IPS-20b (cell line): Measurements from ENCODE around the gene SMYD1.

Experiments
- H3K27ac ChIP-seq: one replicate; pipeline ENCODE4 v1.5.1; 2013; ENCODE audit warnings: low read length
- H3K27me3 ChIP-seq: 2 replicates; pipeline ENCODE4 v1.6.1; 2013; ENCODE audit warnings: mild to moderate bottlenecking, low read length, inconsistent platforms; ENCODE audit not compliant: insufficient read depth
- H3K36me3 ChIP-seq: 2 replicates; pipeline ENCODE4 v1.6.1; 2013; ENCODE audit warnings: low read depth, mild to moderate bottlenecking, inconsistent platforms, low read length, moderate library complexity; ENCODE audit not compliant: insufficient read depth
- H3K4me1 ChIP-seq: 2 replicates; pipeline ENCODE4 v1.6.1; 2013; ENCODE audit warnings: mild to moderate bottlenecking, control low read depth, inconsistent platforms, low read length, moderate library complexity; ENCODE audit not compliant: insufficient read depth
- H3K4me3 ChIP-seq: 2 replicates; pipeline ENCODE4 v1.5.1; 2013; ENCODE audit warnings: mild to moderate bottlenecking, low read length, inconsistent platforms
- H3K9ac ChIP-seq: 2 replicates; pipeline ENCODE4 v1.6.1; 2013; ENCODE audit warnings: low read depth, mild to moderate bottlenecking, inconsistent platforms, low read length, moderate library complexity
- H3K9me3 ChIP-seq: 2 replicates; pipeline ENCODE4 v1.6.1; 2013; ENCODE audit warnings: mild to moderate bottlenecking, low read depth, low read length, inconsistent platforms; ENCODE audit not compliant: insufficient read depth

SMYD1 gene

GRCh38 chr2:88137833-88138232 lies 70.2 kb downstream of the SMYD1 start:
- Histone ChIP-seq H3K9ac (no peak overlapping the region), H3K9me3 (no peaks in the 10 kb centered on the region), H3K4me3 (no peak overlapping the region), H3K27ac (no peak overlapping the region), H3K27me3 (no peaks in the 10 kb centered on the region), H3K4me1 (no peaks in the 10 kb centered on the region), H3K36me3 (no peaks in the 10 kb centered on the region)

GRCh38 chr2:88139203-88139702 lies 71.6 kb downstream of the SMYD1 start:
- Histone ChIP-seq H3K9ac (no peak overlapping the region), H3K36me3 (no peaks in the 10 kb centered on the region), H3K9me3 (no peaks in the 10 kb centered on the region), H3K4me3 (no peak overlapping the region), H3K4me1 (no peaks in the 10 kb centered on the region), H3K27me3 (no peaks in the 10 kb centered on the region), H3K27ac (no peak overlapping the region)

- Histone ChIP-seq H3K27ac (no peak overlapping the region), H3K4me3 (no peak overlapping the region), H3K9ac (no peak overlapping the region), H3K36me3 (no peaks in the 10 kb centered on the region), H3K4me1 (no peaks in the 10 kb centered on the region), H3K9me3 (no peaks in the 10 kb centered on the region), H3K27me3 (no peaks in the 10 kb centered on the region)
Observed at GRCh38 chr2:88139804-88140203, 72.2 kb downstream of the SMYD1 start.

- no peaks in the 10 kb centered on the region for H3K27me3 ChIP-seq
- no peaks in the 10 kb centered on the region for H3K36me3 ChIP-seq
- H3K4me3 ChIP-seq: no peak overlapping the region
- H3K4me1 ChIP-seq: no peaks in the 10 kb centered on the region
- no peak overlapping the region for H3K9ac ChIP-seq
- no peaks in the 10 kb centered on the region for H3K9me3 ChIP-seq
- H3K27ac ChIP-seq: no peak overlapping the region
Observed at GRCh38 chr2:88141952-88142351, 74.3 kb downstream of the SMYD1 start.

GRCh38 chr2:88144271-88144670 lies 76.6 kb downstream of the SMYD1 start:
- Histone ChIP-seq H3K27ac (no peak overlapping the region), H3K9ac (no peak overlapping the region), H3K9me3 (peaks cover 12% of the 10 kb centered on the region), H3K4me1 (no peaks in the 10 kb centered on the region), H3K4me3 (no peak overlapping the region), H3K27me3 (no peaks in the 10 kb centered on the region), H3K36me3 (no peaks in the 10 kb centered on the region)

- Histone ChIP-seq H3K27ac (no peak overlapping the region), H3K36me3 (no peaks in the 10 kb centered on the region), H3K4me3 (no peak overlapping the region), H3K9me3 (peaks cover 17% of the 10 kb centered on the region), H3K4me1 (no peaks in the 10 kb centered on the region), H3K27me3 (no peaks in the 10 kb centered on the region), H3K9ac (no peak overlapping the region)
Observed at GRCh38 chr2:88144914-88145497, 77.4 kb downstream of the SMYD1 start.

- H3K4me3 ChIP-seq: no peak overlapping the region
- H3K27me3 ChIP-seq: no peaks in the 10 kb centered on the region
- H3K9ac ChIP-seq: no peak overlapping the region
Observed at GRCh38 chr2:88146590-88146989, 79.0 kb downstream of the SMYD1 start.

GRCh38 chr2:88147145-88147544 lies 79.5 kb downstream of the SMYD1 start:
- H3K36me3 ChIP-seq: no peaks in the 10 kb centered on the region
- H3K9me3 ChIP-seq: peaks cover 17% of the 10 kb centered on the region
- H3K27ac ChIP-seq: no peak overlapping the region
- no peaks in the 10 kb centered on the region for H3K4me1 ChIP-seq
- H3K27me3 ChIP-seq: no peaks in the 10 kb centered on the region
- H3K4me3 ChIP-seq: no peak overlapping the region
- no peak overlapping the region for H3K9ac ChIP-seq

More at GRCh38 chr2:88146590-88146989, 79.0 kb downstream of the SMYD1 start:
- peaks cover 17% of the 10 kb centered on the region for H3K9me3 ChIP-seq
- H3K36me3 ChIP-seq: no peaks in the 10 kb centered on the region
- H3K4me1 ChIP-seq: no peaks in the 10 kb centered on the region
- H3K27ac ChIP-seq: no peak overlapping the region

GRCh38 chr2:88148929-88149438 lies 81.4 kb downstream of the SMYD1 start:
- no peaks in the 10 kb centered on the region for H3K36me3 ChIP-seq
- H3K27ac ChIP-seq: no peak overlapping the region
- peaks cover 22% of the 10 kb centered on the region for H3K9me3 ChIP-seq
- no peaks in the 10 kb centered on the region for H3K4me1 ChIP-seq
- H3K9ac ChIP-seq: no peak overlapping the region
- no peaks in the 10 kb centered on the region for H3K27me3 ChIP-seq
- no peak overlapping the region for H3K4me3 ChIP-seq

- no peak overlapping the region for H3K9ac ChIP-seq
- H3K4me3 ChIP-seq: no peak overlapping the region
- no peaks in the 10 kb centered on the region for H3K27me3 ChIP-seq
- H3K9me3 ChIP-seq: no peaks in the 10 kb centered on the region
- no peak overlapping the region for H3K27ac ChIP-seq
- H3K36me3 ChIP-seq: no peaks in the 10 kb centered on the region
- H3K4me1 ChIP-seq: peaks cover 3% of the 10 kb centered on the region; the same call in 1 of the 2 replicates
Observed at GRCh38 chr2:88159481-88159880, 91.9 kb downstream of the SMYD1 start.

- Histone ChIP-seq H3K4me3 (no peak overlapping the region), H3K27ac (no peak overlapping the region), H3K9me3 (no peaks in the 10 kb centered on the region), H3K4me1 (peaks cover 3% of the 10 kb centered on the region; the same call in 1 of the 2 replicates), H3K27me3 (no peaks in the 10 kb centered on the region), H3K36me3 (no peaks in the 10 kb centered on the region), H3K9ac (no peak overlapping the region)
Observed at GRCh38 chr2:88159955-88160415, 92.4 kb downstream of the SMYD1 start.

GRCh38 chr2:88160517-88160916 lies 92.9 kb downstream of the SMYD1 start:
- no peak overlapping the region for H3K27ac ChIP-seq
- no peaks in the 10 kb centered on the region; the same call in 1 of the 2 replicates for H3K27me3 ChIP-seq
- no peaks in the 10 kb centered on the region for H3K36me3 ChIP-seq
- peaks cover 3% of the 10 kb centered on the region; the same call in 1 of the 2 replicates for H3K4me1 ChIP-seq
- no peak overlapping the region for H3K9ac ChIP-seq
- no peaks in the 10 kb centered on the region for H3K9me3 ChIP-seq
- H3K4me3 ChIP-seq: no peak overlapping the region
